Fibroblast of lung (primary cell): ENCODE data around the gene AP1S2. TPM values are rescaled to one million over a fixed set of nuclear protein-coding genes. Genes with fewer than 3 reads are reported as not detected.

Experiments used
- DNase-seq, 2 donors: peaks; one replicate each; pipeline versions ENCODE4 v3.0.0 to v3.0.0-alpha.2; 2010; ENCODE audit warnings: low read depth in 2 of 2
- H2AFZ ChIP-seq: 2 replicates; pipeline ENCODE4 v1.5.1; 2012; ENCODE audit warnings: low read length, control low read depth, inconsistent platforms
- H3K27ac ChIP-seq: 2 replicates; pipeline ENCODE4 v1.5.1; 2011; ENCODE audit warnings: low read length, control low read depth; ENCODE audit not compliant: insufficient read depth
- H3K27me3 ChIP-seq: 2 replicates; pipeline ENCODE4 v1.5.1; 2011; ENCODE audit warnings: mild to moderate bottlenecking, low read length; ENCODE audit not compliant: control insufficient read depth, insufficient read depth
- H3K36me3 ChIP-seq: 2 replicates; pipeline ENCODE4 v1.5.1; 2011; ENCODE audit warnings: low read length; ENCODE audit not compliant: control insufficient read depth, insufficient read depth
- H3K4me1 ChIP-seq: 2 replicates; pipeline ENCODE4 v1.5.1; 2011; ENCODE audit warnings: low read length; ENCODE audit not compliant: control insufficient read depth, insufficient read depth; ENCODE audit errors: extremely low read depth
- H3K4me2 ChIP-seq: 2 replicates; pipeline ENCODE4 v1.5.1; 2011; ENCODE audit warnings: low read length, control low read depth; ENCODE audit not compliant: insufficient read depth; ENCODE audit errors: extremely low read depth
- H3K4me3 ChIP-seq, 4 experiments: fragments of 200-600 bp in 1 of 4; sonication (generic) in 1 of 4; replicated peaks in 1 of 4; 2 replicates each; pipeline ENCODE4 v1.5.1; 2011 to 2016; ENCODE audit warnings: low read length in 4 of 4, low read depth in 3 of 4, mild to moderate bottlenecking in 3 of 4, control low read depth in 2 of 4, inconsistent platforms in 1 of 4, mixed read lengths in 1 of 4; ENCODE audit not compliant: insufficient read depth in 1 of 4; ENCODE audit errors: control extremely low read depth in 1 of 4
- H3K79me2 ChIP-seq: 2 replicates; pipeline ENCODE4 v1.5.1; 2012; ENCODE audit warnings: mild to moderate bottlenecking, low read length, inconsistent platforms; ENCODE audit not compliant: control insufficient read depth, insufficient read depth
- H3K9ac ChIP-seq: 2 replicates; pipeline ENCODE4 v1.5.1; 2011; ENCODE audit warnings: mild to moderate bottlenecking, low read length, control low read depth; ENCODE audit not compliant: insufficient read depth
- H3K9me3 ChIP-seq: 2 replicates; pipeline ENCODE4 v1.5.1; 2012; ENCODE audit warnings: low read depth, low read length; ENCODE audit not compliant: control insufficient read depth, insufficient read depth
- H4K20me1 ChIP-seq: 2 replicates; pipeline ENCODE4 v1.5.1; 2011; ENCODE audit warnings: low read length; ENCODE audit not compliant: control insufficient read depth, insufficient read depth; ENCODE audit errors: extremely low read depth
- CTCF ChIP-seq, 2 donors: IDR thresholded peaks in 1 of 2; conservative IDR thresholded peaks in 1 of 2; 1 replicate in 1 of 2; 2 replicates in 1 of 2; pipeline ENCODE4 v1.5.1; 2011 to 2012; ENCODE audit warnings: low read length in 2 of 2, control low read depth in 1 of 2, inconsistent platforms in 1 of 2, low read depth in 1 of 2, mild to moderate bottlenecking in 1 of 2
- EZH2 ChIP-seq: IDR thresholded peaks from 2 replicates; pipeline ENCODE4 v1.5.1; 2012; ENCODE audit warnings: low read length, control low read depth, mild to moderate bottlenecking; ENCODE audit errors: missing control alignments
- polyA minus RNA-seq: library from RNA; depleted of rRNA, polyadenylated mRNA; stranded (reverse); fragments of >200 nt; gene quantifications from 2 replicates; pipeline ENCODE4 v1.2.3, GENCODE V29; 2011; ENCODE audit warnings: low replicate concordance
- polyA plus RNA-seq, 2 donors: library from polyadenylated mRNA; depleted of rRNA in 1 of 2; stranded (reverse) in 1 of 2; unstranded in 1 of 2; fragments of >200 nt; gene quantifications; 2 replicates each; pipeline ENCODE4 v1.2.1, GENCODE V29; 2011 to 2012; ENCODE audit warnings: missing spikeins in 1 of 2
- total RNA-seq: library from RNA; depleted of rRNA; stranded (reverse); fragments of >200 nt; gene quantifications from 2 replicates; pipeline ENCODE4 v1.2.1, GENCODE V29; 2014

The AP1S2 gene
- total RNA-seq (32.6 and 71.8 TPM in 2 replicates), polyA plus RNA-seq (63.0 and 85.4 TPM in 2 replicates), polyA minus RNA-seq (4.9 and 7.6 TPM in 2 replicates)
- polyA plus RNA-seq (2012), result 42.7 and 50.5 TPM in 2 replicates

GRCh38 chrX:15854712-15855567 lies at the start of gene AP1S2:
TSS of gene AP1S2 (minus strand) at chrX:15854813. CDS start at chrX:15852524, 2,289 bp downstream.
- DNase-seq, result peak; percentile 87 to 92
- TF ChIP-seq EZH2 (no peak), CTCF (conservative IDR thresholded peaks at IDR 0.05 in 1 of 2, IDR thresholded peaks at IDR 0.05 in 1 of 2; ENCODE audit: low read depth in 1 of 2, low read length in 2 of 2) (no peak)
- H3K9ac ChIP-seq, result peak within 1 kb of the TSS; percentile 70

GRCh38 chrX:15903186-15903681 lies 48.6 kb upstream of the AP1S2 start:
- no peak overlapping the region for H2AFZ ChIP-seq
- H3K4me3 ChIP-seq, result no peak overlapping the region
- H3K27ac ChIP-seq, result no peak overlapping the region
- no peaks in the 10 kb centered on the region for H3K36me3 ChIP-seq
- no peak for TF ChIP-seq EZH2
- no peak for TF ChIP-seq CTCF (conservative IDR thresholded peaks at IDR 0.05 in 1 of 2, IDR thresholded peaks at IDR 0.05 in 1 of 2; ENCODE audit: low read depth in 1 of 2, low read length in 2 of 2)
- no peaks in the 10 kb centered on the region for H3K9me3 ChIP-seq
- no peak overlapping the region for H3K9ac ChIP-seq
- H3K79me2 ChIP-seq, result no peaks in the 10 kb centered on the region
- no peaks in the 10 kb centered on the region for H4K20me1 ChIP-seq
- no peak overlapping the region for H3K4me2 ChIP-seq
- DNase-seq, result no peak
- no peaks in the 10 kb centered on the region for H3K27me3 ChIP-seq
- no peaks in the 10 kb centered on the region for H3K4me1 ChIP-seq

More at GRCh38 chrX:15854712-15855567, at the start of gene AP1S2:
- H3K9me3 ChIP-seq, result no peaks in the 10 kb centered on the region
- H3K27me3 ChIP-seq, result no peaks in the 10 kb centered on the region
- peak within 1 kb of the TSS; percentile 70 to 83 (median 80) for H3K4me3 ChIP-seq
- H3K27ac ChIP-seq, result peak within 1 kb of the TSS; percentile 47
- no peaks in the 10 kb centered on the region for H4K20me1 ChIP-seq
- H3K4me2 ChIP-seq, result peak within 1 kb of the TSS; percentile 98
- peaks cover 9% of the 10 kb centered on the region for H3K79me2 ChIP-seq
- no peaks in the 10 kb centered on the region for H3K4me1 ChIP-seq
- H3K36me3 ChIP-seq, result no peaks in the 10 kb centered on the region
- H2AFZ ChIP-seq, result peak within 1 kb of the TSS; percentile 97

- Histone ChIP-seq H3K4me2 (no peak overlapping the region), H3K4me3 (no peak overlapping the region), H3K9ac (no peak overlapping the region), H3K79me2 (no peaks in the 10 kb centered on the region), H2AFZ (no peak overlapping the region), H3K27ac (no peak overlapping the region), H3K36me3 (no peaks in the 10 kb centered on the region), H4K20me1 (no peaks in the 10 kb centered on the region), H3K4me1 (no peaks in the 10 kb centered on the region), H3K9me3 (no peaks in the 10 kb centered on the region), H3K27me3 (no peaks in the 10 kb centered on the region)
- no peak for DNase-seq
- TF ChIP-seq EZH2 (no peak), CTCF (conservative IDR thresholded peaks at IDR 0.05 in 1 of 2, IDR thresholded peaks at IDR 0.05 in 1 of 2; ENCODE audit: low read depth in 1 of 2, low read length in 2 of 2) (no peak)
Measured at GRCh38 chrX:15895334-15895733, 40.7 kb upstream of the AP1S2 start.
